Sigmoid colon (tissue), 4 donors: ENCODE results near the gene NARS2.

Experiments used
- EP300 ChIP-seq, 4 donors: sonication (generic); formaldehyde crosslinking; IDR thresholded peaks; one replicate each; pipeline ENCODE4 v1.6.1; 2017; ENCODE audit warnings: antibody characterized with exemption in 4 of 4
- POLR2A ChIP-seq, 2 donors: fragments of 450-650 bp; IDR thresholded peaks; one replicate each; pipeline ENCODE4 v1.6.1; 2016; ENCODE audit warnings: antibody characterized with exemption in 2 of 2, mild to moderate bottlenecking in 2 of 2, moderate library complexity in 2 of 2
- POLR2AphosphoS5 ChIP-seq, 4 donors: sonication (generic); formaldehyde crosslinking; IDR thresholded peaks; one replicate each; pipeline ENCODE4 v1.6.1; 2017; ENCODE audit warnings: antibody characterized with exemption in 4 of 4
- TF ChIP-seq, protein P1 (sequence below), 4 experiments: fragments of 450-650 bp in 3 of 4; fragments of 200-600 bp in 1 of 4; IDR thresholded peaks; one replicate each; pipeline ENCODE4 v1.5.1; 2016 to 2019; ENCODE audit warnings: antibody characterized with exemption in 4 of 4, mild to moderate bottlenecking in 3 of 4, moderate library complexity in 2 of 4

- TF ChIP-seq, protein P1, sequence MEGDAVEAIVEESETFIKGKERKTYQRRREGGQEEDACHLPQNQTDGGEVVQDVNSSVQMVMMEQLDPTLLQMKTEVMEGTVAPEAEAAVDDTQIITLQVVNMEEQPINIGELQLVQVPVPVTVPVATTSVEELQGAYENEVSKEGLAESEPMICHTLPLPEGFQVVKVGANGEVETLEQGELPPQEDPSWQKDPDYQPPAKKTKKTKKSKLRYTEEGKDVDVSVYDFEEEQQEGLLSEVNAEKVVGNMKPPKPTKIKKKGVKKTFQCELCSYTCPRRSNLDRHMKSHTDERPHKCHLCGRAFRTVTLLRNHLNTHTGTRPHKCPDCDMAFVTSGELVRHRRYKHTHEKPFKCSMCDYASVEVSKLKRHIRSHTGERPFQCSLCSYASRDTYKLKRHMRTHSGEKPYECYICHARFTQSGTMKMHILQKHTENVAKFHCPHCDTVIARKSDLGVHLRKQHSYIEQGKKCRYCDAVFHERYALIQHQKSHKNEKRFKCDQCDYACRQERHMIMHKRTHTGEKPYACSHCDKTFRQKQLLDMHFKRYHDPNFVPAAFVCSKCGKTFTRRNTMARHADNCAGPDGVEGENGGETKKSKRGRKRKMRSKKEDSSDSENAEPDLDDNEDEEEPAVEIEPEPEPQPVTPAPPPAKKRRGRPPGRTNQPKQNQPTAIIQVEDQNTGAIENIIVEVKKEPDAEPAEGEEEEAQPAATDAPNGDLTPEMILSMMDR (IDR thresholded peaks at IDR 0.05), result no peak
- TF ChIP-seq POLR2AphosphoS5 (IDR thresholded peaks at IDR 0.05), result no peak
- TF ChIP-seq EP300 (IDR thresholded peaks at IDR 0.05), result no peak
- no peak for TF ChIP-seq POLR2A (IDR thresholded peaks at IDR 0.05)
These were observed 179.1 kb downstream of the NARS2 start for GRCh38 chr11:78395597-78395996.
